Cortex of kidney (tissue), 1 donor: ENCODE results near the gene PLCH1.

Source experiments
- DNase-seq: peaks from one replicate; lab custom pipeline; 2025; lab: John Stamatoyannopoulos, UW

The PLCH1 gene

DNA sequence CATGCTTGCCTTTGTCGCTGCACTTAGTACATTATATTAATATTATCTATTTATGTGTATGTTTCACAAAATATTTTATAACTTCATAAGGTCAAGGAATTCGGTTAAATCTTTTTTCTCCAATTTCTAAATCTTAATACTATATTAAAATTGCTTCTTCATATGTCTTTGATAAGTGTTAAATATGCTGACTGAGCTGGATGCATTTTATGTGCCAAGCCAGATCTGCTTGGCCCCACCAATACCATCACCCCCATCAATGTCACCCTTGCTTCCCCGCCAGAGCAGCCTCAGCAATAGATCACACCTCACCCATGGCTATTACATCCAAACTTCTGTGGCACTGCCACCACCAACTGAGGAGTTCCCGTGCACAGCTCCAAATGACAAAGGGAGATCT, 287.3 kb downstream of the PLCH1 start:
- DNase-seq = no peak

DNA sequence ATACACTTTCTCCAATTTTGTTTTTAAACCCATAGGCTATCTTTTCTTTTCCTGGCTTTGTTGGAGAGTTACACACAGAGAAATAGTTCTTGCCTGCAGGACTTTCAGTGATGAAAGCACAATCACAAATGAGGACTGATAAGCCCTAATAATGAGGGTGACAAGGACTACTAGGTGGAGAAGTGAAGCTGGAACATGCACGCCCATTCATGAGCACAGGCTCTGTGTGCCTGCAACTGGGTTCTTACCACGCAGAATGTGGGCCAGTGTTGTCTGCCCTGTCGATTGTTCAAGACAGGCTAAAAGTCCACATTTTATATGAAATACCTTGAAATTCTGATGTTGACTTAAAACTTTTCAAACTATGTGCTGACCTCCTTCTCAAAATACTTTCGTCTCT, 289.1 kb downstream of the PLCH1 start:
- DNase-seq = no peak

DNA sequence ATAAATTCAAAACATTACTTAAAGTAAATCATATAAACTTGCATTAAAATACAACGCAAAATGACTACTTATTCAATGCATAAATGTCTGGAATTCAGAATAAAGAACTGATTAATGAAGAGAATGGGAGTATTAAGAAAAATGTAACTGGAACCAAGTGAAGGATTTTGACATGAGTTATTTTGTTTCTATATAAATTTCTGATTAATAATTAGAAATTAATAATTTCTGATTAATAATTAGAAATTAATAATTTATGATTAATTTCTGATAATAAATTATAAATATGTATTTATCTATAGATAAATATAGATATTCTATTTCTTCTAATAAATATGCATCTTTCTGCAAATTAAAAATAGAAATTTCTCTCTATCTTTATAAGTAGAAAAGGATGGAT, 291.4 kb downstream of the PLCH1 start:
- no peak for DNase-seq

DNA sequence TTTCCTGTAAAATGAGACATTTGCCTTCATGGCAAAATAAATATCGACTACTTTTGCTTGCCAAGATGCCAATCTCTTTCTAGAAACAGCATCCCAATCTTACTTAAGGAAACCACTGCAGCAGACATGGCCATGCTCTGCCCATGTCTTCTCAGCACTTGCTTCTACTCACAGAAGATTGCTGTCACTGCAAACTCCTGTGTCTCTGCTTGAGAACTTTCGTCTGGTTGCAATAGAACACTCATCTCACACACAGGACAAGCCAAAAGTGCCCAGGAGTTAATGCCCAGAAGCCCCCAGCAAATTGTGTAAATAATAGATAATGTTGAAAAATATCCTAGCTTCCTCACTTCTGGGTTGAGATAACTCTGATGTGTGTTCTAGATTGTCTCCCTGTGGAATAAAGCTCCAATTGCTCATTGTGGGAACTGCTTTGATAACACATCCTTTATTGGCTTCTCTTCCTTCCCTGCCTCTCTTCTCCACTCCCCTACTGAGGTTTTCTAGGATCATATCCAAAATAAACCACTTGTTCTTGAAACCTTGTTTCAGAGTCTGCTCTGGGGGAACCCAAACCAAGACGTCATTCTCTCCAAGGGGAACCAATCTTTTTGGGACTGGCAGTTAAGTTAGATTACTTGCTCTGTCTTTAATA, 295.1 kb downstream of the PLCH1 start:
- DNase-seq = no peak

DNA sequence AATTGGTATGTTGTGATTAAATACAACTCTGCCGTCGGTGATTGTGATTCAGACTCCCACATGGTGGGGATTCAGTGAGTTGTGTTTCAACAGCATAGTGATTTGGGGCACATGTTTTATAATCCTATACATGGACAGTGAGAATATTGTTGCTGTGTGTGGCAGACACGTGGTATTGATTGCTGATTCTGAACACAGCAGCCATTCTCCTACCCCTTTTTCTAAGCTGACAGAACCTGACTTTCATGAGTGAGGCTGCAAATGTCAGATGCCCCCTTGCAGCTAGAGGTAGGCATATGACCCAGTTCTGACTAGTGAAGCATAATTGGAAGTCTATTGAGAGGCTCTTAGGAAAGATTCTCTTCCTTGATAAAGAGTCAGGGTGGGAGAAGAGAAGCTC, 296.3 kb downstream of the PLCH1 start:
- DNase-seq = no peak

DNA sequence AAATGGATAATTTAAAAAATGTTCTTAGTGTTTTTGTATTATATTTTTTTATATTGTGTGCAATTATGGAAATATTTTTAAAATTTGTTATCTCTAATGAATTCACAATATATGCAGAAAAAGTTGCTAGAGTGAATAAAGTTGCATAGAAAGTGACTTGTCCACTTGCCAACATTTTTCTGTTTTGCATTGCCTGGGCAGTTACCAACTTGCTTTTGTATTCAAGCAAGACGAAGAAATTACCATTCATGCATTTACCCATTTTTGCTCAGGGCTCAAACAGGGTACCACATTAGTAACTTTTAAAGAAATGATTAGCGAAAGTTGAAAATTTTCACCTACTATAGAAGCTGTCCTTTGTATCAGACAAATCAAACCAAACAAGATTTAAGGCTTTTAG, 298.5 kb downstream of the PLCH1 start:
- DNase-seq = no peak

DNA sequence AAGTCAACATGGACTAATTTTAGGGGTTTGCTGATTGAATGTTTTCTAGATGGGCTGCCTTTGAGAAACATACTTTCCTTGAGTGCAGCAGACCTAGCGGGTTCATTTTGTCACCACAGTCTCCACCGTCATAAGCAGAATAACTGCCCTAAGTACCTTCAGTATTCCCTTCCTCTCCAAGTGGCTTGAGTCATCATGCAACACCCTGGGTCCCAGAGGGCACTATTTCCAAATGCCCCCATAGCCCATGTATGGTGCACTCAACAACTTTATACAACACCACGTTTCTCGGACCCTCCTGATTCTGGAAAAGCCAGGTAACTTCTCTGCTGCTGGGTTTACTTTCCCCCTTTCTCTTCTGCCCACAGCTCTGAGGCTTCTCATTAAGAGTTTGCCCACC, 300.1 kb downstream of the PLCH1 start:
- no peak for DNase-seq

DNA sequence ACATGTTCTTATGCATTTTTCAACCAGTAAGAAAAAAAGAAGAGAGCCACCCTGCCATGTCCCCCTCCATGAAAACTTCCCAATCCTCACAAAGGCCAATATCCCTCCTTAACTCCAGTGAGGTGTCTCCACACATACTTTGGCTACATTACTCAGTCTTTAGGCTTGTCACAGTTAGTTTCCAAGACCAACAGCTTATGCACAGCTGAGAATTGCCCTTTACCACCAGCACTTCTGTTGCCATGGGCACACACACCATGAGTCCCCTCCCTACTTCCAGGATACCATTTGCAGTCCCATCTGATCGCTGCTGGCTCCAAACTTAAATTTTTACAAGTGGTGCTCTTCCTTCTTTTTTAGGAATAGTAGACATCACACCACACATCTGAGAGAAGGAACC, 301.1 kb downstream of the PLCH1 start:
- DNase-seq = no peak

DNA sequence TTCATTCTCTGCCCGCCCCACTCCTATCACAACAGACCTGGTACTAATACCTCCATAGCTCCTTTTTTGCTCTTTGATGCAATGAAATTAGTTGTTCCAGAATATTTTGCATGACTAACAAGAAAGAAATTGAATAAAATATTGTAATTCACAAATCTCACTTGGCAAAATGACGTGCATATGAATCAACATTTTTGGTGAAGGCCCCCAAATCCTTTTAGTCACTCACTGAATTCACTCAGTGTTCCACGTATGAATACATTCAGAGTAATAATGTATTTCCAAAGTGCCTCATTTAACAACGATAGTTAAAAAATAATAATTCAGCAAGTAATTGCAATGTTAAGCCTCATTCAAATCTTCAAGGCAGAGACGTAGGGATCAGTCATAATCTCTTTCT, 302.8 kb downstream of the PLCH1 start:
- DNase-seq = no peak

DNA sequence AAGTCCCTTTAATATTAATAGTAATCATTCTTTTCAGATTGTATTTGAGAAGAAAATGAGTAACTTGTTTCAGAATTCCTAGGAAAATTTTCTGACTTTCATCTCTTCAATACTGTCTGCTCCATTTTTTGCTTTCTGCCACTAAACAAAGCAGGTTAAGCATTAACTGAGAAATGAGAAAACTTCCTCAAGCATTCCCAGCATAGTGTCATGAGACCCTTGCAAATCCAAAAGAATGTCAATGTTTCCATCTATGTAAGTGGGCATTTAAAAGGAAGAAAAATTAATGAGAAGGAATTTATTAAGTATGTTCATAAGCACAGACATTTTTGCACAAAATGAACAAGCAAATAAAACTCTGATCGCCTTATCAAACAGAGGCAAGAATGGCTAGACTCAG, 303.4 kb downstream of the PLCH1 start:
- DNase-seq = no peak

DNA sequence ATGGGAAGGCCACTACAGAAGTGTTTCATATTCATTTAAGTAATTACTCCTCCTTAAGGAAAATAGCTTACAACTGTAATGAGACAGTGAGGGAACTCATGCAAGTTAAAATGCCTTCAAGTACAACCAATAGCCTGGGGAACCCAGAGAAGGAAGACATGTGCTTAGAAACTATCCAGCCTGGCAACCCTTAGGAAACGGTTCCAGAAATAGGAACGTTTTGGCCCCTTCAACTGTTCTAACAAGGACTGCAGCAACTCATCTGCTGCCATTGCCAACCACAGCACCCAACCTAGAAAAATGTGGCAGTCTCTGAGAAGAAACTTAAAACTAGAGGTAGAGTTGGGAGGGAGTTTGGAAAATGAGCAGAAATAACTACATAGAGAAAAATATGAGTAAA, 303.8 kb downstream of the PLCH1 start:
- no peak for DNase-seq

DNA sequence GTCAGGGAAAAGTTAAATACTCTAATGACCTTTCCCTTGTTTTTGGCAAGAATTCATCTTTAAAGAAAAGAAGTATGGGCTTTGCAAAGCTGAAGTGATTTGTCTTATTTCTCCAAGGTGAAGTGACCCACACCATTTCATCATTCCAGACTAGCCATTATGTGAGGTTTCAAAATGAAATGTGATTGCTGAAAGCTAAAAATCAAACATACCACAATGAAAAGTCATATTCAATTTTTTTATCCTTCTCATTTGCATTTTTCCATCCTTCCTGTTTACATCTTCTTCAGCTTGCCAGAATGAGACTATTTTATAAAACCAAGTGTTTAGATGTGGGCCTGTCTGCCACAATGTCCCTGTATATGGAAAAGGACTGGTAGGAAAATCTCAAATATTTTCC, 309.1 kb downstream of the PLCH1 start:
- no peak for DNase-seq

DNA sequence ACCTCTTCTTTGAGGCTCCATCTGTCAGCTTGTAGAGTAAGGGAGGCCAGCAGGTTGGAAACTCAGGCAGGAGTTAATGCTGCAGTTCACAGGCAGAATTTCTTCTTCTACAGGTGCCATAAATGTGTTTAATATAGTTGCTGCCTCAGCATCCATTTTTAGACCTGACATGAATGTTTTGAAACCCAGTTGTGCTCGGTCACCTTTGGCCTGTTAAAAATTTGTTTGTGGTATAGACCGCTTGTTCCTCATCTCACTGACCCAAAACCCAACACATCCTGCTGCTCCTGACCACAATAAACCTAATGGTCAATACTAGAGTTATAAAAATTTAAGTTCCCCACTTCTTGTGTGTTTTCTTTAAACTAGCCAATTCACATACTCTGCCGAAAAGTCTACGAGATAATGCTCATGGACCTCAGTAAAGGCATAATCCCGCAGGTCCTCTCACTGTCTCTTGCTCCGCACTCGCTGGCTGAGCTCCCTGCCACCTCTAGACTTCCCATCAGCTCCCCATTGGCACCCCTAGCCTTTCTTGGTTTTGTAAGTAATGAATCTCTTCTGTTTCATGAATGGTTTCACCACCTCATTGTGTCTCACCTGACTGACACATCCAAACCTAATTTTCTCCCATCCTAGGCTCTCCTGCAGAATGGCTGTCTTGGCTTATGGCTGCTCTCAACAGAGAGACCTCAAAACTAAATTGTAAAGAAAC, 312.9 kb downstream of the PLCH1 start:
- no peak for DNase-seq

DNA sequence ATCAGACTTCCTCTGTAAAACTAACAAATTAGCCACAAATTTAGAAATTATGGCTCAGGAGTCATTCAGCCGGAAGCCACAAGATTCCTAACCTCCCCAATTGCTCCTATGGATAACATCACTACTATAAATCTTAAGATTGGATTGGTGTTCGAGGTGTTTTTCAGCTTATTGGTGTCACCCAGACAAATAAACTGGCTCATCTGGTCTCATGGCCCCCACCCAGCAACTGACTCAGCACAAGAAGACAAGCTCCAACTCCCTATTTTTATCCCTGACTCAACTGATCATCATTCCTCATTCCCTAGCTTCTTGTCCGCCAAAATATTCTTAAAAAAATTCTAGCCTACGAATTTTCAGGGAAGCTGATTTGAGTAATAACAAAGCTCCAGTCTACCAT, 316.3 kb downstream of the PLCH1 start:
- DNase-seq = no peak

DNA sequence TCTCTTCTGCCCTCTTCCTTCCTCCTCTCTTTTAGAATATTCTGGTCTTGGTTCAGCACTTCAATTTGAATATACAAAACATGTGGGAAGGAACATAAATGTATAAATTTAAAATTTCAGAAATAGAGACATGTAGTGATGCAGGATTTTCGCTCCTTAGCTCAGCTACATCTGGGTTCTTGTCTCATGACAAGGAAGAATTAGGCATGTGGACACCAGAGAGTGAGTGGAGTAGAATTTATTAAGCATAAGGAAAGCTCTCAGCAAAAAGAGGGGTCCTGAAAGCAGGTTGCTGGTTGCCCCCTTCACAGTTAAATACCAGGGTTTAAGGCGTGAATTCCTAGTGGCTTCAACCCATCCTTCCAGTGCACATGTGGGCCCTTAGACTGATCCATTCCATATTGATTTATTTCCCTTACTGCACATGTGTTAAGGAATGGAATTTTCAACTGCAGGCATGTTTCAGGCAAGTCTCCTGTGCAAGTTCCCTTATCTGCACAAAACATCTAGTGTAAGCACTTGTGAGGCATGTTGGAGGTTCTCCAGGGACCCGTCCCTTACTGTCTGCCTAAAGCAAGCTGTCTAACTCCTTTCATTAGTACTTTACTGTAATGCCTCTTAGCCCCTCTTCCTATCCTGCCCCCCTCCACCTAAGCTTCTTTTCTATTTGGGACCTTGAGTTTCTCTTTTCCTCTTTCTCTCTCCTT, 318.2 kb downstream of the PLCH1 start:
- DNase-seq = no peak

DNA sequence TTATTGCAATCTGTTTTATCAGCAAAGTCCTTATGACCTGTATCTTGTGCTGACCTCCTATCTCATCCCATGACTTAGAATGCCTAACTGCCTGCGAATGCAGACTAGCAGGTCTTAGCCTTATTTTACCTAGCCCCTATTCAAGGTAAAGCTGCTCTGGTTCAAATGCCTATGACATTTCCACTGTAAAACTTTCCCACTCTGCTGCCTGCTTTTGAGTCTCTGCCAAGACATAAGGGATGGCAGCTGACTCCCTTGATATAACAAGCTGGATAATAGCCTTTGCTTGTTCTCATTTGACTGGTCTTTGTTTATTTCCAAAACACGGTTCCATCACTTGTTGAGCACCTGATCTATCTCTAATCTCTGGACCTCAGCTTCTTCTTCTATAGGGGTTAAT, 319.5 kb downstream of the PLCH1 start:
- no peak for DNase-seq

DNA sequence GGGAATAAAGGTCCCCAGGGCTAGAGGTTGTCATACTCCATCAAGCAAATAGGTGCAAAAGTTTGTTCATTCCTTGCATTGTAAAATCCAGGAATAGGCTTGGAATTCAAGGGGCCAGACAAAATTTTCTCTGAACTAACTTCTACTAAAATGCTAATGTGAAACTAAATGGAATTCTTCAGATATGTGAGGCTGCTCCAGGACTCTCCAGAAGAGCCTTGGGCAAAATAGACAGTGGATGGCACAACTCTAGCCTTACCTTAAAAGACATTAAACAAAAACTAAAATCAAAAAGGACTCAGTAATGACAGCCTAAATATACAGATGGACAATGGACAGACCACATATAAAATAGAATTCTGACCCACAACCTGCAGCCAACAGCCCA, 320.6 kb downstream of the PLCH1 start:
- DNase-seq = no peak

DNA sequence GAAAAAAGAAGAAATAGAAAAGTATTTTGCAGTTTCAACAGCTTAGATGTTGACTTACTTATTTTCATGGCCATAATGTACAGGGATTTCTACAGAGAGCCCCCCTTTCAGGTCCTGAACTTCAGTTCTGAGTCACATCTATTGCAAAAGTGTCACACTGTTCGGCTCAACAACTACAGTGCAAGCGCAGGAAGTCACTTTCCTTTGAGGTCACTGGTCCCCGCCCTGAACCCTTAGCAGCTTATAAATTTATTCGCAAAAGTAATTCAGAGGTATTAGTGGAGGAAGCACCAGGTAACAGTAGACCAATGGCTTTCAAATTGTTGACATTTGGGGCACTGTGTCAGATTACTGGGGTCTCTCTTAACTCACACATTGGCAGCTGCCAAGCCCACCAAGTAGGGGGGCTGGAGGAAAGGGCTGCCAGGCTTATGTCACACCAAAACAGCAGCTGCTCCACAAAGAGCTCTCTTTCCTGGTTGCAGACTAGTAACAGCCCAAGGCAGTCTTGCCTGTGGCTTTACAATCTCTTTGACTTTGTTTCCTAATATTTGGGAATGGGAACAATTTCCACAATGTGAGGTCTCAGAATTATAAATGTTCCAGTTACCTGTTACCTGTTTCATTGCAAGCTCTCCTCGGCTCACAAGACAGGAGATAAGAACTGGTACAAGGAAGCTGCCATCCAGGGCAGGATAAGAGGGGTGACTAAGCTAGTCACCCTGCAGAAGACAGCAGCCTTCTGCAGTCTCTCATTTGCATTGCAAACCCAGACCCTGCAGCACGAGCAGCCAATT, 321.1 kb downstream of the PLCH1 start:
- DNase-seq = no peak

DNA sequence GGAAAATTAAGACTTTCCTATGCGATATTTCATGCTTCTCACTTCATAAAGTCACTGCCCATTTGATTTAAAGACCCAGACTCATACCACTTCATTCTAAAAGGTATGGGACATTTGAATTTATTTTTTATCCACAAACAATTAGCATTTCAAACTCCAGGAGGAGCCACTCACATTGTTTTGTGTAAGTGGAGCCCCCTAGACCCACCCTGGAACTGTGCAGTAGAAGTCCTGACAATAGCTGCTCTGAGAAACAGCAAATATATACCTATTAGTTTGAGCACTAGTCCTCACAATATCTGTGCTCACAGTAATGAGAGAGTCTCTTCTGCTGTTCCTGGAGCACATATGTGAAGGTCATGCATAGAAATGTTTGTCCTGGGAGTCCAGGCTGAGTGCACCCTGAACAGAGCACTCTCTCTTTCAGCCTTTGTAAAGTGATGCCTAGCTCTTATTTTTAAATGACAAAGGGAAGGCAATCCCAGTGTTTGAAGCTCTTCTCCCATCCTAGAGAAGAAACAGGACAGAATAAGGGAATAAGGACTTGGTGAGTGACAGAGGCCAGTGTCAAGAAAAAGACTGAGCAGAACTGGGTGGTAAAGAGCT, 323.9 kb downstream of the PLCH1 start:
- no peak for DNase-seq

DNA sequence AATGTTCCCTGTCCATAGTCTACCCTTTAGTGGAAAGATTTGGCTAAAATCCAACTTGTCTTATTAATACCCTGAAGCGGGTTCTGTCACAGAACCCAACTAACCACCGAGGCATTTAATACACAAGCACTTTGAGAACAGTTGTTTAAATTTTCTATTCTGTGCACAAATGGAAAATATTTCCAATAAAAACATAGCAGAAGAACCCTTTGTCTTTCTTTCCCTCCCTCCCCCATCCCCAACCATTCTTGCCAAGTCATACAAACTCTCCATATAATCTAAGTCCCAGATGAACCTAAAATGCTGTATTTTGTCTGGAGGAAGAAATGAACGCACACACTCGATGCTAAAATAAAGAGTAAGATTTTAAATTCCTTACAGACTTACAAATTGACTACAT, 324.5 kb downstream of the PLCH1 start:
- no peak for DNase-seq

DNA sequence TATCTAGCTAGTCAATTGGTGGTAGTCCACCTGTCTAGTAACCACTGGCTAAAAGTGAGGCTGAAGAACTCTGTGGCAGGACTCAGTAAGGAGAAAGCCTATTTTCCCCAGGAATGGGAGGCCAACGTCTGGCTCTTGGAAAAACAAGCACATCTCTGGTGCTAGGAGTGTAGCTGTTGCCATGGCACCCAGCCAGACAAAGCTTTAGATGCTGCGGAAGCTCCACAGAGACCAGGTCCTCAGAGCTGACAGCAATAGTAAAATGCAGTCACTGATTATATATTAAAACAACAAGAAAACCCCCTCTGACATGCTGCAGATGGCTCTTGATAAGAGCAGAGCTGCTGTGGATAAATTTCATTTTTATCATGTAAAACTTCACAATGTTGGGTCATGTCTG, 326.5 kb downstream of the PLCH1 start:
- DNase-seq = no peak

DNA sequence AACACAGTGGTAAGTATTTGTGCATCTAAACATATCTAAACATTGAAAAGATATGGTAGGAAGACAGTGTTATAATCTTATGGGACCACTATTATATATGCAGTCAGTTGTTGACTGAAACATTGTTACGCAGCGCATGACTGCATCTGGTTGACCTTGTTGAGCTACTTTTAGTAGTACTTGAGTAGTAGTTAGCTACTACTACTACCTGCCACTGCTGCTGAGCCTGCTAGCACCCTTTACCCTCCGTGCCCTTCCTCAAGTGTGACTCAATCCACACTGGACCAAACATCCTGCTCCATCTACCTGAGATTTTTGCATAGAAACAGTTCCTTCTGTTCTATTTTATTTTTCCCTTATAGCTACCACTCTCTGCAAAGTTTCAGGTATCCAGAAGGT, 327.8 kb downstream of the PLCH1 start:
- no peak for DNase-seq
